ENCODE results near the gene MET. TPM values are rescaled to one million over a fixed set of nuclear protein-coding genes. Genes with fewer than 3 reads are reported as not detected.

The MET gene
- total RNA-seq, 2 experiments from 2014 or later = 0.26 to 0.40 TPM

- DNase-seq (no peak), ATAC-seq (no peak)
- Mint-ChIP-seq H3K4me3 (no peak overlapping the region), H3K27me3 (peaks cover 20% of the 10 kb centered on the region), H3K9me3 (ENCODE audit: low read depth) (no peaks in the 10 kb centered on the region), H3K27ac (no peak overlapping the region), H3K36me3 (no peaks in the 10 kb centered on the region), H3K4me1 (peaks cover 5% of the 10 kb centered on the region)
- CTCF ChIA-PET = no interaction called here
Measured at GRCh38 chr7:116799916-116800315, 127.9 kb downstream of the MET start.

- ATAC-seq (no peak), DNase-seq (no peak)
- H3K9me3 Mint-ChIP-seq (ENCODE audit: low read depth) = no peaks in the 10 kb centered on the region
- peaks cover 23% of the 10 kb centered on the region for H3K27me3 Mint-ChIP-seq
- no peak overlapping the region for H3K27ac Mint-ChIP-seq
- CTCF ChIA-PET = no interaction called here
- no peak overlapping the region for H3K4me3 Mint-ChIP-seq
- H3K36me3 Mint-ChIP-seq = no peaks in the 10 kb centered on the region
- H3K4me1 Mint-ChIP-seq = peaks cover 5% of the 10 kb centered on the region
Measured at GRCh38 chr7:116800594-116800993, 128.6 kb downstream of the MET start.

GRCh38 chr7:116801092-116801710 is 129.2 kb downstream of the MET start:
- no peak for DNase-seq
- Mint-ChIP-seq H3K4me1 (peaks cover 5% of the 10 kb centered on the region), H3K27ac (no peak overlapping the region), H3K9me3 (ENCODE audit: low read depth) (no peaks in the 10 kb centered on the region), H3K36me3 (no peaks in the 10 kb centered on the region), H3K27me3 (peaks cover 24% of the 10 kb centered on the region), H3K4me3 (no peak overlapping the region)
- CTCF ChIA-PET = no interaction called here
- ATAC-seq = no peak

GRCh38 chr7:116802144-116802745 is 130.2 kb downstream of the MET start:
- H3K4me3 Mint-ChIP-seq = no peak overlapping the region
- DNase-seq (no peak), ATAC-seq (no peak)
- H3K27ac Mint-ChIP-seq = no peak overlapping the region
- CTCF ChIA-PET = no interaction called here
- H3K4me1 Mint-ChIP-seq = peaks cover 5% of the 10 kb centered on the region
- peaks cover 24% of the 10 kb centered on the region for H3K27me3 Mint-ChIP-seq
- no peaks in the 10 kb centered on the region for H3K36me3 Mint-ChIP-seq
- no peaks in the 10 kb centered on the region for H3K9me3 Mint-ChIP-seq (ENCODE audit: low read depth)

- no peaks in the 10 kb centered on the region for H3K9me3 Mint-ChIP-seq (ENCODE audit: low read depth)
- ATAC-seq = peak; percentile 58
Measured at GRCh38 chr7:116802746-116803152, 130.8 kb downstream of the MET start.

GRCh38 chr7:116804471-116804870 is 132.5 kb downstream of the MET start:
- ATAC-seq (no peak), DNase-seq (no peak)
- Mint-ChIP-seq H3K4me1 (peaks cover 5% of the 10 kb centered on the region), H3K36me3 (no peaks in the 10 kb centered on the region), H3K9me3 (ENCODE audit: low read depth) (no peaks in the 10 kb centered on the region), H3K27me3 (peaks cover 24% of the 10 kb centered on the region), H3K4me3 (no peak overlapping the region), H3K27ac (no peak overlapping the region)
- CTCF ChIA-PET = no interaction called here

More at GRCh38 chr7:116802746-116803152, 130.8 kb downstream of the MET start:
- H3K4me1 Mint-ChIP-seq = peaks cover 5% of the 10 kb centered on the region
- no peaks in the 10 kb centered on the region for H3K36me3 Mint-ChIP-seq
- peaks cover 23% of the 10 kb centered on the region for H3K27me3 Mint-ChIP-seq
- H3K27ac Mint-ChIP-seq = no peak overlapping the region
- CTCF ChIA-PET = interaction anchor here (0.7 kb wide), 1 partner anchor 633 kb away, joined by 3 read pairs; no protein-coding TSS in a partner anchor
- DNase-seq = peak; percentile 58
- no peak overlapping the region for H3K4me3 Mint-ChIP-seq

GRCh38 chr7:116805100-116805544 is 133.1 kb downstream of the MET start:
- CTCF ChIA-PET = no interaction called here
- H3K36me3 Mint-ChIP-seq = no peaks in the 10 kb centered on the region

GRCh38 chr7:116806046-116806944 is 134.3 kb downstream of the MET start:
- ATAC-seq (no peak), DNase-seq (no peak)
- Mint-ChIP-seq H3K4me3 (no peak overlapping the region), H3K4me1 (peaks cover 5% of the 10 kb centered on the region), H3K36me3 (no peaks in the 10 kb centered on the region), H3K9me3 (ENCODE audit: low read depth) (no peaks in the 10 kb centered on the region), H3K27ac (no peak overlapping the region), H3K27me3 (peaks cover 26% of the 10 kb centered on the region)
- CTCF ChIA-PET = interaction anchor here (1.0 kb wide), 1 partner anchor 215 kb away, joined by 3 read pairs; no protein-coding TSS in a partner anchor

More at GRCh38 chr7:116805100-116805544, 133.1 kb downstream of the MET start:
- H3K4me3 Mint-ChIP-seq = no peak overlapping the region
- peaks cover 24% of the 10 kb centered on the region for H3K27me3 Mint-ChIP-seq
- ATAC-seq (no peak), DNase-seq (no peak)
- peaks cover 5% of the 10 kb centered on the region for H3K4me1 Mint-ChIP-seq
- H3K9me3 Mint-ChIP-seq (ENCODE audit: low read depth) = no peaks in the 10 kb centered on the region
- H3K27ac Mint-ChIP-seq = no peak overlapping the region

GRCh38 chr7:116807011-116807560 is 135.1 kb downstream of the MET start:
- Mint-ChIP-seq H3K36me3 (no peaks in the 10 kb centered on the region), H3K4me3 (no peak overlapping the region), H3K9me3 (ENCODE audit: low read depth) (no peaks in the 10 kb centered on the region), H3K4me1 (peaks cover 5% of the 10 kb centered on the region), H3K27ac (no peak overlapping the region), H3K27me3 (peaks cover 30% of the 10 kb centered on the region)
- DNase-seq (no peak), ATAC-seq (no peak)
- CTCF ChIA-PET = interaction anchor here (0.6 to 1.0 kb wide), 4 partner anchors 19 to 869 kb away, joined by 3 read pairs; no protein-coding TSS in a partner anchor

- CTCF ChIA-PET = interaction anchor here (1.0 to 2.3 kb wide), 2 partner anchors 10 to 218 kb away, joined by 6 to 19 read pairs; no protein-coding TSS in a partner anchor
- no peaks in the 10 kb centered on the region for H3K36me3 Mint-ChIP-seq
- ATAC-seq = peak; percentile 60
- H3K27me3 Mint-ChIP-seq = peaks cover 23% of the 10 kb centered on the region
- no peaks in the 10 kb centered on the region for H3K4me1 Mint-ChIP-seq
- no peak overlapping the region for H3K27ac Mint-ChIP-seq
- no peak for DNase-seq
- H3K9me3 Mint-ChIP-seq (ENCODE audit: low read depth) = no peaks in the 10 kb centered on the region
- H3K4me3 Mint-ChIP-seq = no peak overlapping the region
Measured at GRCh38 chr7:116809636-116810266, 137.8 kb downstream of the MET start.

- no peak for DNase-seq
- ATAC-seq = no peak
- H3K4me3 Mint-ChIP-seq = no peak overlapping the region
- H3K27ac Mint-ChIP-seq = no peak overlapping the region
- H3K27me3 Mint-ChIP-seq = peaks cover 21% of the 10 kb centered on the region
- no peaks in the 10 kb centered on the region for H3K36me3 Mint-ChIP-seq
- no peaks in the 10 kb centered on the region for H3K4me1 Mint-ChIP-seq
- no peaks in the 10 kb centered on the region for H3K9me3 Mint-ChIP-seq (ENCODE audit: low read depth)
- CTCF ChIA-PET = interaction anchor here (1.0 to 2.3 kb wide), 3 partner anchors 10 to 219 kb away, joined by 3 to 19 read pairs (median 6); no protein-coding TSS in a partner anchor
Measured at GRCh38 chr7:116810267-116811116, 138.5 kb downstream of the MET start.

GRCh38 chr7:116811768-116812167 is 139.8 kb downstream of the MET start:
- CTCF ChIA-PET = interaction anchor here (1.2 to 2.3 kb wide), 2 partner anchors 14 to 220 kb away, joined by 3 to 19 read pairs; no protein-coding TSS in a partner anchor
- H3K9me3 Mint-ChIP-seq (ENCODE audit: low read depth) = no peaks in the 10 kb centered on the region
- H3K4me3 Mint-ChIP-seq = no peak overlapping the region
- ATAC-seq (no peak), DNase-seq (no peak)
- H3K27ac Mint-ChIP-seq = no peak overlapping the region
- H3K36me3 Mint-ChIP-seq = no peaks in the 10 kb centered on the region
- peaks cover 19% of the 10 kb centered on the region for H3K27me3 Mint-ChIP-seq
- no peaks in the 10 kb centered on the region for H3K4me1 Mint-ChIP-seq
